22Rv1 (cell line): ENCODE data around the gene IGFBP5.

ENCODE experiments used
- H3K27ac ChIP-seq: fragments of 450-650 bp; 2 replicates; pipeline ENCODE4 v1.5.1; 2017
- CTCF ChIP-seq: fragments of 450-650 bp; IDR thresholded peaks from 2 replicates; pipeline ENCODE4 v1.5.1; 2017; ENCODE audit warnings: mild to moderate bottlenecking
- ZFX ChIP-seq: fragments of 450-650 bp; IDR thresholded peaks from 2 replicates; pipeline ENCODE4 v1.6.1; 2017; ENCODE audit warnings: antibody characterized with exemption, borderline replicate concordance

IGFBP5 gene

DNA sequence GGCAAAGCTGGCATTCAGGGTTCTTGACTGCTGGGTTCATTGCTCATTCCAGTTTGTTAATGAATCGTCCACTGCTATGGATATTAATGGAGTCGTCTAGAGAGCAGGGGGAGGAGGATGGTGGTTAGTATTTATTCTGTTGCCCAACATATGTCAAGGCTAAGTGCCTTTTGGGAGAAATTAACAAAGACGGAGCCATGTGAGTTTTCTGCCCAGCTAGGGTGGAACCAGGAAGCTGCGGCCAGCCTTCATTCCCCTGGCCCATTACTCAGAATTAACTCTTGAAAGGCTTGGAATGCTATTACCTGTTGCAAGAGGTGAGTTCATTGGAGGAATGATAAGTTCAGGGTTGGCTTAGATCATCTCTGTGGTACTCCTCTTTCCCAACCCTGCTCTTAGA is 42.8 kb downstream of the IGFBP5 start:
- no peak overlapping the region for H3K27ac ChIP-seq
- TF ChIP-seq CTCF (no peak), ZFX (no peak)

DNA sequence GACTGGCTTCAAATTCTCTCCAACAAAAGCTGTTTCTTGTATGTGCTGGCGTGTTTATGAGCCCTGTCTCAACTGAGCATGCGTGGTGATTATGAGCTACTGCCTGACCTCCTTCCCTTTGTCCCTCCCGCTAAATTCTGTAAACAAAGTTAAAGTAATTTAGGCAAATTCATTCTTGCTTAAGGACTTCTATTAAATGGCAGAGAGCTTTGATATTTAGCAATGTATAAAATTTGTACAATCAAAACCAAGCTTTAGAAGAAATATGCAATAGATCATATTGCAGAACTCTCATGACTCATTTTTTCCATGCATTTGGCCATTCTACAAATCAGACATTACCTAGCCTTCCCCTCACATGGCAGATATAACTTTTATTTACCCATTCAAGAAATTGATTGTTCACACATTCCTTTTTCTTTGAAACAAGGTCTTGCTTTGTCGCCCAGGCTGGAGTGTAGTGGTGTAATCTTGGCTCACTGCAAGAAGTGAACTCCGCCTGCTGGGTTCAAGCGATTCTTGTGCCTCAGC is 43.9 kb downstream of the IGFBP5 start:
- TF ChIP-seq ZFX, result no peak
- no peak for TF ChIP-seq CTCF
- H3K27ac ChIP-seq, result no peak overlapping the region

GRCh38 chr2:216650626-216651257 is 44.6 kb downstream of the IGFBP5 start:
- H3K27ac ChIP-seq, result no peak overlapping the region
- TF ChIP-seq CTCF, result no peak
- TF ChIP-seq ZFX, result no peak

DNA sequence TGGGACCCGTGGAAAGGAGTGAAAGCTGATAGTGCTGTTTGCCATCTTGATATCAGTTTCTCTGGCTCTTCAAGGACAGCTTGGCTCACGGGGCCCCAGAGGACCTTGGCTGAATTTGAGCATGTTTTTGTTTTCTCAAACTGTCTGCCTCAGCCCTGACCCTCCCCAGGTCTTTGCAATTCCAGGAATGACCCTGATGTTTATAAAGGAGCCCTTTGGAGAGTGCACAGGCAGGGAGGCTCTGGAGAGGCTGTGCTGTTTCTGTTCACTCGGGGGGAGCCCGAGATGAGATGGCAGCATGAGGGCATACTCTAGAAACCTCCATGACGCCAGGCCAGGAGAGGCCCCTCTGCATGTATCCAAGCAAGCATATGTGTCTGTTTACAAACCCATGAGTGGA is 45.8 kb downstream of the IGFBP5 start:
- no peak for TF ChIP-seq ZFX
- no peak for TF ChIP-seq CTCF
- no peak overlapping the region for H3K27ac ChIP-seq

DNA sequence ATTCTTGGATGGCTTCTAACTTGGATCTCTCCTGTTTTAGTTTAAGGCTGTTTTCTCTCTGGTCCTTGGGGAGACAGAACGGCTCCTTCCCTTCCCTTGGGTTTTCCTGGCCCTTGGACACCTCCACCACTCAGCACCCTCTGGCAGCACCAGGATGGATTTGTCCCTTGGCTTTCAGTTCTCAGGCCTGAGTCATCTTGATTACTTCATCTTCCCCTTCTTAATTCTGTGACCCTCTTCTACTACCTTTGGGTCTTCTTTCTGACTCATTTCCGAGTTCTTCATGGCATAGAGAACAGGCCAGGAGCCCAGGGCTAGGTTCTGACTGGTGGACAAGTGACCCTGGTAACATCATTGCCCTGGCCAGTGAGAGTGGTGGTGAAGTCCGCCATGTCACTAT is 47.2 kb downstream of the IGFBP5 start:
- H3K27ac ChIP-seq, result no peak overlapping the region
- TF ChIP-seq CTCF (no peak), ZFX (no peak)

- TF ChIP-seq ZFX, result no peak
- TF ChIP-seq CTCF, result no peak
- no peak overlapping the region for H3K27ac ChIP-seq
Observed at GRCh38 chr2:216646116-216646515, 49.2 kb downstream of the IGFBP5 start.

- TF ChIP-seq ZFX (no peak), CTCF (no peak)
Observed at GRCh38 chr2:216645636-216645950, 49.8 kb downstream of the IGFBP5 start.

More at GRCh38 chr2:216645636-216645950, 49.8 kb downstream of the IGFBP5 start:
- no peak overlapping the region for H3K27ac ChIP-seq
